Measurements from ENCODE around the gene CCL26. TPM values are rescaled to one million over a fixed set of nuclear protein-coding genes. Genes with fewer than 3 reads are reported as not detected.

Gene CCL26
- total and polyA plus RNA-seq, 9 of the 15 experiments (the other 6 are each of a cell fraction or from before 2014, with no cell fraction given) = 2.3 to 26.8 (median 8.4) TPM

DNA sequence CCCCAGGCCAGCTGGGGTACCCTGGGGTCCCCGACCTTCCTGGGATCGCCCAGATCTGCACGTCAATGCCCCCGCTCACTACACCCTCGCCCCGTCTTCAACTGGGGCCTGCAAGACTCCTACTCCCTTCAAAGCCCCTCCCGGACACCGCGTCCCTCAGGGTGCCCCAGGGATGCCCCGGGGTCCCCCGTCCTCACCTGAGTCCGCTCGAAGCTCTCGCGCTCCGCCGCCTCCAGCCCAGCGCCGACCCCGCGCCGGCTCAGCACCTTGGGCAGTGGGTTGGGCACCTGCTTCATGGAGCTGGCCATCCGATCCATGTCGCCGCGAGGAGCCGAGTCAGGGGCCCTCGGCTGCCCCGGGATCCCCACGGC, 33.4 kb downstream of the CCL26 start, which contains the start of gene HIP1 (continued):
- TF ChIP-seq KDM2B (CRISPR knock-in tag; IDR thresholded peaks at IDR 0.05) = peak; percentile 93; the same call in 1 of the 2 replicates
- TF ChIP-seq, protein P1, sequence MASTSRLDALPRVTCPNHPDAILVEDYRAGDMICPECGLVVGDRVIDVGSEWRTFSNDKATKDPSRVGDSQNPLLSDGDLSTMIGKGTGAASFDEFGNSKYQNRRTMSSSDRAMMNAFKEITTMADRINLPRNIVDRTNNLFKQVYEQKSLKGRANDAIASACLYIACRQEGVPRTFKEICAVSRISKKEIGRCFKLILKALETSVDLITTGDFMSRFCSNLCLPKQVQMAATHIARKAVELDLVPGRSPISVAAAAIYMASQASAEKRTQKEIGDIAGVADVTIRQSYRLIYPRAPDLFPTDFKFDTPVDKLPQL (IDR thresholded peaks at IDR 0.05; ENCODE audit: extremely low read depth, insufficient read length) = no peak
- TF ChIP-seq, protein P2, sequence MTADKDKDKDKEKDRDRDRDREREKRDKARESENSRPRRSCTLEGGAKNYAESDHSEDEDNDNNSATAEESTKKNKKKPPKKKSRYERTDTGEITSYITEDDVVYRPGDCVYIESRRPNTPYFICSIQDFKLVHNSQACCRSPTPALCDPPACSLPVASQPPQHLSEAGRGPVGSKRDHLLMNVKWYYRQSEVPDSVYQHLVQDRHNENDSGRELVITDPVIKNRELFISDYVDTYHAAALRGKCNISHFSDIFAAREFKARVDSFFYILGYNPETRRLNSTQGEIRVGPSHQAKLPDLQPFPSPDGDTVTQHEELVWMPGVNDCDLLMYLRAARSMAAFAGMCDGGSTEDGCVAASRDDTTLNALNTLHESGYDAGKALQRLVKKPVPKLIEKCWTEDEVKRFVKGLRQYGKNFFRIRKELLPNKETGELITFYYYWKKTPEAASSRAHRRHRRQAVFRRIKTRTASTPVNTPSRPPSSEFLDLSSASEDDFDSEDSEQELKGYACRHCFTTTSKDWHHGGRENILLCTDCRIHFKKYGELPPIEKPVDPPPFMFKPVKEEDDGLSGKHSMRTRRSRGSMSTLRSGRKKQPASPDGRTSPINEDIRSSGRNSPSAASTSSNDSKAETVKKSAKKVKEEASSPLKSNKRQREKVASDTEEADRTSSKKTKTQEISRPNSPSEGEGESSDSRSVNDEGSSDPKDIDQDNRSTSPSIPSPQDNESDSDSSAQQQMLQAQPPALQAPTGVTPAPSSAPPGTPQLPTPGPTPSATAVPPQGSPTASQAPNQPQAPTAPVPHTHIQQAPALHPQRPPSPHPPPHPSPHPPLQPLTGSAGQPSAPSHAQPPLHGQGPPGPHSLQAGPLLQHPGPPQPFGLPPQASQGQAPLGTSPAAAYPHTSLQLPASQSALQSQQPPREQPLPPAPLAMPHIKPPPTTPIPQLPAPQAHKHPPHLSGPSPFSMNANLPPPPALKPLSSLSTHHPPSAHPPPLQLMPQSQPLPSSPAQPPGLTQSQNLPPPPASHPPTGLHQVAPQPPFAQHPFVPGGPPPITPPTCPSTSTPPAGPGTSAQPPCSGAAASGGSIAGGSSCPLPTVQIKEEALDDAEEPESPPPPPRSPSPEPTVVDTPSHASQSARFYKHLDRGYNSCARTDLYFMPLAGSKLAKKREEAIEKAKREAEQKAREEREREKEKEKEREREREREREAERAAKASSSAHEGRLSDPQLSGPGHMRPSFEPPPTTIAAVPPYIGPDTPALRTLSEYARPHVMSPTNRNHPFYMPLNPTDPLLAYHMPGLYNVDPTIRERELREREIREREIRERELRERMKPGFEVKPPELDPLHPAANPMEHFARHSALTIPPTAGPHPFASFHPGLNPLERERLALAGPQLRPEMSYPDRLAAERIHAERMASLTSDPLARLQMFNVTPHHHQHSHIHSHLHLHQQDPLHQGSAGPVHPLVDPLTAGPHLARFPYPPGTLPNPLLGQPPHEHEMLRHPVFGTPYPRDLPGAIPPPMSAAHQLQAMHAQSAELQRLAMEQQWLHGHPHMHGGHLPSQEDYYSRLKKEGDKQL (CRISPR knock-in tag; IDR thresholded peaks at IDR 0.05; ENCODE audit: borderline replicate concordance) = 0 out of 2 replicates have a peak, but pooled peaks have one; percentile 70
- no peak for TF ChIP-seq PURB (CRISPR knock-in tag; IDR thresholded peaks at IDR 0.05; ENCODE audit: low read depth)
- no peak; the same call in 1 of the 2 replicates for TF ChIP-seq CXXC5 (CRISPR knock-in tag; IDR thresholded peaks at IDR 0.05)
- no peak for TF ChIP-seq GABPB2 (CRISPR knock-in tag; conservative IDR thresholded peaks at IDR 0.05)
- no peak for TF ChIP-seq NFYB (IDR thresholded peaks at IDR 0.05; ENCODE audit: extremely low read depth, insufficient read length)
- TF ChIP-seq HNRNPH1 (optimal IDR thresholded peaks at IDR 0.05; ENCODE audit: low read depth, low read length) = no peak
- TF ChIP-seq CAMTA2 (CRISPR knock-in tag; conservative IDR thresholded peaks at IDR 0.05) = no peak
- TF ChIP-seq MAFG (tag; conservative IDR thresholded peaks at IDR 0.05) = no peak
- TF ChIP-seq, protein P3, sequence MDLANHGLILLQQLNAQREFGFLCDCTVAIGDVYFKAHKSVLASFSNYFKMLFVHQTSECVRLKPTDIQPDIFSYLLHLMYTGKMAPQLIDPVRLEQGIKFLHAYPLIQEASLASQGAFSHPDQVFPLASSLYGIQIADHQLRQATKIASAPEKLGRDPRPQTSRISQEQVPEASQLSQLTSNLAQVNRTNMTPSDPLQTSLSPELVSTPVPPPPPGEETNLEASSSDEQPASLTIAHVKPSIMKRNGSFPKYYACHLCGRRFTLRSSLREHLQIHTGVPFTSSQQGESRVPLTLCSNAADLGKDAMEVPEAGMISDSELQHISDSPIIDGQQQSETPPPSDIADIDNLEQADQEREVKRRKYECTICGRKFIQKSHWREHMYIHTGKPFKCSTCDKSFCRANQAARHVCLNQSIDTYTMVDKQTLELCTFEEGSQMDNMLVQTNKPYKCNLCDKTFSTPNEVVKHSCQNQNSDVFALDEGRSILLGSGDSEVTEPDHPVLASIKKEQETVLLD (IDR thresholded peaks at IDR 0.05) = no peak
- no peak for TF ChIP-seq ZNF133 (CRISPR knock-in tag; IDR thresholded peaks at IDR 0.05)
- no peak for TF ChIP-seq ZC3H11A (IDR thresholded peaks at IDR 0.05; ENCODE audit: low read depth, low read length)
- no peak for TF ChIP-seq RBM15 (IDR thresholded peaks at IDR 0.05; ENCODE audit: insufficient read depth, low read length)
- no peak for TF ChIP-seq ZNF23 (CRISPR knock-in tag; IDR thresholded peaks at IDR 0.05)
- no peak for TF ChIP-seq ATF7 (IDR thresholded peaks at IDR 0.05)
- no peak for TF ChIP-seq SOX6 (IDR thresholded peaks at IDR 0.05)
- TF ChIP-seq MXI1 (IDR thresholded peaks at IDR 0.05; ENCODE audit: low read depth, low read length) = no peak
- TF ChIP-seq, protein P4, sequence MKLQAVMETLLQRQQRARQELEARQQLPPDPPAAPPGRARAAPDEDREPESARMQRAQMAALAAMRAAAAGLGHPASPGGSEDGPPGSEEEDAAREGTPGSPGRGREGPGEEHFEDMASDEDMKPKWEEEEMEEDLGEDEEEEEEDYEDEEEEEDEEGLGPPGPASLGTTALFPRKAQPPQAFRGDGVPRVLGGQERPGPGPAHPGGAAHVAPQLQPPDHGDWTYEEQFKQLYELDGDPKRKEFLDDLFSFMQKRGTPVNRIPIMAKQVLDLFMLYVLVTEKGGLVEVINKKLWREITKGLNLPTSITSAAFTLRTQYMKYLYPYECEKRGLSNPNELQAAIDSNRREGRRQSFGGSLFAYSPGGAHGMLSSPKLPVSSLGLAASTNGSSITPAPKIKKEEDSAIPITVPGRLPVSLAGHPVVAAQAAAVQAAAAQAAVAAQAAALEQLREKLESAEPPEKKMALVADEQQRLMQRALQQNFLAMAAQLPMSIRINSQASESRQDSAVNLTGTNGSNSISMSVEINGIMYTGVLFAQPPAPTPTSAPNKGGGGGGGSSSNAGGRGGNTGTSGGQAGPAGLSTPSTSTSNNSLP (IDR thresholded peaks at IDR 0.05; ENCODE audit: borderline replicate concordance, low read depth, low read length) = no peak
- TF ChIP-seq, protein P5, sequence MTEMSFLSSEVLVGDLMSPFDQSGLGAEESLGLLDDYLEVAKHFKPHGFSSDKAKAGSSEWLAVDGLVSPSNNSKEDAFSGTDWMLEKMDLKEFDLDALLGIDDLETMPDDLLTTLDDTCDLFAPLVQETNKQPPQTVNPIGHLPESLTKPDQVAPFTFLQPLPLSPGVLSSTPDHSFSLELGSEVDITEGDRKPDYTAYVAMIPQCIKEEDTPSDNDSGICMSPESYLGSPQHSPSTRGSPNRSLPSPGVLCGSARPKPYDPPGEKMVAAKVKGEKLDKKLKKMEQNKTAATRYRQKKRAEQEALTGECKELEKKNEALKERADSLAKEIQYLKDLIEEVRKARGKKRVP (CRISPR knock-in tag; IDR thresholded peaks at IDR 0.05) = no peak
- TF ChIP-seq ZNF24 (IDR thresholded peaks at IDR 0.05) = no peak
